Karpas-422 (cell line): Measurements from ENCODE around the gene GNAT1. TPM values are rescaled to one million over a fixed set of nuclear protein-coding genes. Genes with fewer than 3 reads are reported as not detected.
A peak's percentile ranks its signal among the peaks of the same experiment; 100 is the strongest.
"Not testable (repeated sequence)": the region's sequence is repeated elsewhere in the genome, so short reads cannot be mapped to it uniquely, and the experiment has no call there.

ENCODE experiments used
- DNase-seq: peaks from one replicate; pipeline ENCODE4 v3.0.0-alpha.2; 2015
- H2AFZ ChIP-seq: fragments of 200-600 bp; sonication (generic); 2 replicates; pipeline ENCODE4 v1.6.1; 2014; ENCODE audit warnings: antibody characterized with exemption, low read length, mixed read lengths
- H3K27ac ChIP-seq: fragments of 200-600 bp; sonication (generic); 2 replicates; pipeline ENCODE4 v1.5.1; 2014; ENCODE audit warnings: mild to moderate bottlenecking, low read length, moderate library complexity
- H3K27me3 ChIP-seq: fragments of 200-600 bp; sonication (generic); 2 replicates; pipeline ENCODE4 v1.6.1; 2014; ENCODE audit warnings: low read length, mixed read lengths
- H3K36me3 ChIP-seq: fragments of 200-600 bp; sonication (generic); 2 replicates; pipeline ENCODE4 v1.6.1; 2014; ENCODE audit warnings: low read length, mixed read lengths; ENCODE audit not compliant: insufficient read depth
- H3K4me1 ChIP-seq: fragments of 200-600 bp; sonication (generic); 2 replicates; pipeline ENCODE4 v1.6.1; 2014; ENCODE audit warnings: mild to moderate bottlenecking, low read length, mixed read lengths
- H3K4me2 ChIP-seq: fragments of 200-600 bp; sonication (generic); 2 replicates; pipeline ENCODE4 v1.6.1; 2014; ENCODE audit warnings: low read length, low read depth, mild to moderate bottlenecking; ENCODE audit not compliant: poor library complexity, severe bottlenecking
- H3K4me3 ChIP-seq: fragments of 200-600 bp; sonication (generic); 2 replicates; pipeline ENCODE4 v1.5.1; 2014; ENCODE audit warnings: mild to moderate bottlenecking, antibody characterized with exemption, low read length, mixed read lengths
- H3K79me2 ChIP-seq: fragments of 200-600 bp; sonication (generic); 2 replicates; pipeline ENCODE4 v1.6.1; 2014; ENCODE audit warnings: mild to moderate bottlenecking, low read length, mixed read lengths
- H3K9ac ChIP-seq: fragments of 200-600 bp; sonication (generic); 2 replicates; pipeline ENCODE4 v1.6.0; 2014; ENCODE audit warnings: low read length
- H3K9me2 ChIP-seq: fragments of 200-600 bp; sonication (generic), shearing (Covaris generic); replicated peaks from 2 replicates; pipeline ENCODE4 v1.6.0; 2014; ENCODE audit warnings: mild to moderate bottlenecking, low read length, moderate library complexity; ENCODE audit not compliant: insufficient read depth
- H3K9me3 ChIP-seq: fragments of 300-700, 200-600 bp; sonication (generic); 2 replicates; pipeline ENCODE4 v1.6.1; 2014; ENCODE audit warnings: low read length, mixed read lengths
- H4K20me1 ChIP-seq: fragments of 200-600 bp; sonication (generic); 2 replicates; pipeline ENCODE4 v1.6.1; 2014; ENCODE audit warnings: mild to moderate bottlenecking, antibody characterized with exemption, low read length, low read depth; ENCODE audit not compliant: insufficient read depth
- total RNA-seq: library from RNA; depleted of rRNA; stranded (reverse); fragments of >200 nt; shearing (Covaris generic); gene quantifications from 2 replicates; pipeline ENCODE4 v1.2.3, GENCODE V29; 2014; ENCODE audit warnings: low replicate concordance

Gene GNAT1
- total RNA-seq, 1 experiment from 2014 or later, result not detected

- H3K9me2 ChIP-seq, result no peaks in the 10 kb centered on the region
- no peak overlapping the region for H3K4me3 ChIP-seq
- no peaks in the 10 kb centered on the region for H3K9me3 ChIP-seq
- H3K4me1 ChIP-seq, result no peaks in the 10 kb centered on the region
- no peak overlapping the region for H3K4me2 ChIP-seq
- no peaks in the 10 kb centered on the region for H3K27me3 ChIP-seq
- H3K79me2 ChIP-seq, result no peaks in the 10 kb centered on the region
- no peak overlapping the region for H3K27ac ChIP-seq
- peak; percentile 66 for DNase-seq
- no peaks in the 10 kb centered on the region for H3K36me3 ChIP-seq
- no peak overlapping the region for H2AFZ ChIP-seq
- no peaks in the 10 kb centered on the region for H4K20me1 ChIP-seq
- no peak overlapping the region for H3K9ac ChIP-seq
These were observed 14.2 kb downstream of the GNAT1 start for GRCh38 chr3:50205413-50206276.

- Histone ChIP-seq H3K4me1 (no peaks in the 10 kb centered on the region), H3K9ac (no peak overlapping the region), H3K27ac (no peak overlapping the region), H4K20me1 (no peaks in the 10 kb centered on the region), H3K4me2 (no peak overlapping the region), H3K36me3 (no peaks in the 10 kb centered on the region), H3K4me3 (no peak overlapping the region), H3K79me2 (no peaks in the 10 kb centered on the region), H2AFZ (no peak overlapping the region), H3K9me2 (no peaks in the 10 kb centered on the region), H3K9me3 (no peaks in the 10 kb centered on the region), H3K27me3 (no peaks in the 10 kb centered on the region)
- DNase-seq, result no peak
These were observed 16.1 kb downstream of the GNAT1 start for GRCh38 chr3:50207359-50208042.

- no peak overlapping the region for H3K4me2 ChIP-seq
- no peaks in the 10 kb centered on the region for H3K36me3 ChIP-seq
- H3K9ac ChIP-seq, result no peak overlapping the region
- no peaks in the 10 kb centered on the region for H3K79me2 ChIP-seq
- H4K20me1 ChIP-seq, result no peaks in the 10 kb centered on the region
- no peak for DNase-seq
- H3K27me3 ChIP-seq, result no peaks in the 10 kb centered on the region
- H3K4me3 ChIP-seq, result no peak overlapping the region
- H3K4me1 ChIP-seq, result no peaks in the 10 kb centered on the region
- no peaks in the 10 kb centered on the region for H3K9me3 ChIP-seq
- no peak overlapping the region for H2AFZ ChIP-seq
- no peaks in the 10 kb centered on the region for H3K9me2 ChIP-seq
- no peak overlapping the region for H3K27ac ChIP-seq
These were observed 17.4 kb downstream of the GNAT1 start for GRCh38 chr3:50208677-50209344.

- Histone ChIP-seq H3K4me1 (no peaks in the 10 kb centered on the region), H3K4me2 (no peak overlapping the region), H3K27ac (no peak overlapping the region), H3K27me3 (no peaks in the 10 kb centered on the region), H3K9ac (no peak overlapping the region), H2AFZ (no peak overlapping the region), H3K79me2 (no peaks in the 10 kb centered on the region), H4K20me1 (no peaks in the 10 kb centered on the region), H3K4me3 (no peak overlapping the region), H3K9me3 (no peaks in the 10 kb centered on the region), H3K36me3 (no peaks in the 10 kb centered on the region), H3K9me2 (no peaks in the 10 kb centered on the region)
- DNase-seq, result no peak
These were observed 18.7 kb downstream of the GNAT1 start for GRCh38 chr3:50210176-50210509.

GRCh38 chr3:50210510-50211367 is 19.3 kb downstream of the GNAT1 start:
- Histone ChIP-seq H3K4me1 (no peaks in the 10 kb centered on the region), H3K27ac (no peak overlapping the region), H2AFZ (no peak overlapping the region), H3K4me3 (no peak overlapping the region), H3K4me2 (no peak overlapping the region), H3K9me3 (no peaks in the 10 kb centered on the region), H3K79me2 (no peaks in the 10 kb centered on the region), H4K20me1 (no peaks in the 10 kb centered on the region), H3K27me3 (no peaks in the 10 kb centered on the region), H3K9ac (no peak overlapping the region), H3K36me3 (no peaks in the 10 kb centered on the region), H3K9me2 (no peaks in the 10 kb centered on the region)
- no peak for DNase-seq

- H3K4me2 ChIP-seq, H3K9ac ChIP-seq: not testable (repeated sequence)
These were observed 19.9 kb downstream of the GNAT1 start for GRCh38 chr3:50211368-50211717.

GRCh38 chr3:50211930-50212329 is 20.5 kb downstream of the GNAT1 start:
- H3K4me2 ChIP-seq, result no peak overlapping the region
- no peaks in the 10 kb centered on the region for H3K79me2 ChIP-seq
- no peaks in the 10 kb centered on the region for H4K20me1 ChIP-seq
- H3K4me1 ChIP-seq, result no peaks in the 10 kb centered on the region
- H3K9me2 ChIP-seq, result no peaks in the 10 kb centered on the region
- H2AFZ ChIP-seq, result no peak overlapping the region
- no peak overlapping the region for H3K9ac ChIP-seq
- no peaks in the 10 kb centered on the region for H3K27me3 ChIP-seq
- no peak for DNase-seq
- H3K36me3 ChIP-seq, result no peaks in the 10 kb centered on the region
- no peak overlapping the region for H3K27ac ChIP-seq
- H3K9me3 ChIP-seq, result no peaks in the 10 kb centered on the region
- no peak overlapping the region for H3K4me3 ChIP-seq

More at GRCh38 chr3:50211368-50211717, 19.9 kb downstream of the GNAT1 start:
- H2AFZ ChIP-seq, DNase-seq, H3K27me3 ChIP-seq, H3K4me1 ChIP-seq, H4K20me1 ChIP-seq, H3K9me2 ChIP-seq, H3K79me2 ChIP-seq, H3K4me3 ChIP-seq, H3K36me3 ChIP-seq, H3K9me3 ChIP-seq, H3K27ac ChIP-seq: not testable (repeated sequence)
